Mesenchymal stem cell (in vitro differentiated cells and primary cell): Measurements from ENCODE around the gene C10orf67.
A peak's percentile ranks its signal among the peaks of the same experiment; 100 is the strongest.

ENCODE experiments used
- DNase-seq: peaks from one replicate; pipeline ENCODE4 v3.0.0-alpha.2; 2013
- H2AFZ ChIP-seq: one replicate; pipeline ENCODE4 v1.6.1; 2013; ENCODE audit warnings: low read depth, mild to moderate bottlenecking, control low read depth, inconsistent platforms, low read length, moderate library complexity
- H2AK5ac ChIP-seq: 2 replicates; pipeline ENCODE4 v1.6.1; 2013; ENCODE audit warnings: low read length, moderate library complexity, mild to moderate bottlenecking, inconsistent platforms; ENCODE audit not compliant: severe bottlenecking
- H2BK120ac ChIP-seq: one replicate; pipeline ENCODE4 v1.6.1; 2013; ENCODE audit warnings: low read depth, mild to moderate bottlenecking, inconsistent platforms, low read length, moderate library complexity
- H2BK12ac ChIP-seq, 2 experiments: one replicate each; pipeline ENCODE4 v1.6.1; 2013; ENCODE audit warnings: inconsistent platforms in 2 of 2, low read length in 2 of 2, mild to moderate bottlenecking in 2 of 2, moderate library complexity in 2 of 2, control low read depth in 1 of 2
- H2BK15ac ChIP-seq: one replicate; pipeline ENCODE4 v1.6.1; 2013; ENCODE audit warnings: mild to moderate bottlenecking, low read depth, inconsistent platforms; ENCODE audit not compliant: poor library complexity, severe bottlenecking
- H2BK5ac ChIP-seq: 2 replicates; pipeline ENCODE4 v1.6.1; 2013; ENCODE audit warnings: low read depth, mild to moderate bottlenecking, low read length, control low read depth, inconsistent platforms; ENCODE audit not compliant: poor library complexity, severe bottlenecking
- H3K14ac ChIP-seq, 2 experiments: one replicate each; pipeline ENCODE4 v1.6.1; 2013; ENCODE audit warnings: inconsistent platforms in 2 of 2, low read length in 2 of 2, control low read depth in 1 of 2, mild to moderate bottlenecking in 1 of 2, moderate library complexity in 1 of 2
- H3K18ac ChIP-seq, 2 experiments: one replicate each; pipeline ENCODE4 v1.6.1; 2013; ENCODE audit warnings: inconsistent platforms in 2 of 2, low read length in 2 of 2, control low read depth in 1 of 2, low read depth in 1 of 2, mild to moderate bottlenecking in 1 of 2
- H3K23ac ChIP-seq, 2 experiments: one replicate each; pipeline ENCODE4 v1.6.1; 2013; ENCODE audit warnings: inconsistent platforms in 2 of 2, low read length in 2 of 2, mild to moderate bottlenecking in 2 of 2, moderate library complexity in 2 of 2, control low read depth in 1 of 2
- H3K27ac ChIP-seq: 2 replicates; pipeline ENCODE4 v1.5.1; 2013; ENCODE audit warnings: mild to moderate bottlenecking, moderate library complexity, low read length, control low read depth, inconsistent platforms; ENCODE audit not compliant: poor library complexity, severe bottlenecking
- H3K27me3 ChIP-seq, 2 experiments: 2 replicates each; pipeline versions ENCODE4 v1.6.1 to v1.7.0; 2013; ENCODE audit warnings: low read length in 2 of 2, mild to moderate bottlenecking in 2 of 2, moderate library complexity in 2 of 2, control low read depth in 1 of 2, inconsistent platforms in 1 of 2; ENCODE audit not compliant: control insufficient read depth in 1 of 2, insufficient read depth in 1 of 2
- H3K36me3 ChIP-seq, 2 experiments: 2 replicates each; pipeline versions ENCODE4 v1.6.1 to v1.7.0; 2013; ENCODE audit warnings: low read length in 2 of 2, control low read depth in 1 of 2, inconsistent platforms in 1 of 2, low read depth in 1 of 2, mild to moderate bottlenecking in 1 of 2; ENCODE audit not compliant: insufficient read depth in 2 of 2, control insufficient read depth in 1 of 2
- H3K4ac ChIP-seq, 2 experiments: one replicate each; pipeline ENCODE4 v1.6.1; 2013; ENCODE audit warnings: inconsistent platforms in 2 of 2, low read length in 2 of 2, mild to moderate bottlenecking in 2 of 2, moderate library complexity in 2 of 2, control low read depth in 1 of 2, low read depth in 1 of 2
- H3K4me1 ChIP-seq: 2 replicates; pipeline ENCODE4 v1.6.1; 2013; ENCODE audit warnings: low read depth, low read length, control low read depth; ENCODE audit not compliant: control insufficient read depth, insufficient read depth
- H3K4me2 ChIP-seq: 2 replicates; pipeline ENCODE4 v1.6.1; 2013; ENCODE audit warnings: low read length, mild to moderate bottlenecking, inconsistent platforms; ENCODE audit not compliant: poor library complexity, severe bottlenecking
- H3K4me3 ChIP-seq, 2 experiments: 2 replicates each; pipeline versions ENCODE4 v1.5.1 to v1.7.0; 2013; ENCODE audit warnings: low read length in 2 of 2, mild to moderate bottlenecking in 2 of 2, control low read depth in 1 of 2, low read depth in 1 of 2; ENCODE audit not compliant: insufficient read depth in 1 of 2
- H3K79me1 ChIP-seq: replicated peaks from 2 replicates; pipeline ENCODE4 v1.6.1; 2013; ENCODE audit warnings: mild to moderate bottlenecking, control low read depth, low read length, inconsistent platforms; ENCODE audit not compliant: poor library complexity, severe bottlenecking
- H3K9ac ChIP-seq: 2 replicates; pipeline ENCODE4 v1.7.0; 2013; ENCODE audit warnings: mild to moderate bottlenecking, low read length, moderate library complexity
- H3K9me3 ChIP-seq: 2 replicates; pipeline ENCODE4 v1.7.0; 2013; ENCODE audit warnings: mild to moderate bottlenecking, low read length; ENCODE audit not compliant: control insufficient read depth
- H4K8ac ChIP-seq: one replicate; pipeline ENCODE4 v1.6.1; 2013; ENCODE audit warnings: inconsistent platforms, mild to moderate bottlenecking, low read length, moderate library complexity
- H4K91ac ChIP-seq: one replicate; pipeline ENCODE4 v1.6.1; 2013; ENCODE audit warnings: mild to moderate bottlenecking, low read length, inconsistent platforms
- WGBS: methylation state at CpG from one replicate; pipeline ENCODE4 v1.1.7; 2013; ENCODE audit warnings: mixed read lengths; 5-methylcytosine and 5-hydroxymethylcytosine counted together

C10orf67 gene

DNA sequence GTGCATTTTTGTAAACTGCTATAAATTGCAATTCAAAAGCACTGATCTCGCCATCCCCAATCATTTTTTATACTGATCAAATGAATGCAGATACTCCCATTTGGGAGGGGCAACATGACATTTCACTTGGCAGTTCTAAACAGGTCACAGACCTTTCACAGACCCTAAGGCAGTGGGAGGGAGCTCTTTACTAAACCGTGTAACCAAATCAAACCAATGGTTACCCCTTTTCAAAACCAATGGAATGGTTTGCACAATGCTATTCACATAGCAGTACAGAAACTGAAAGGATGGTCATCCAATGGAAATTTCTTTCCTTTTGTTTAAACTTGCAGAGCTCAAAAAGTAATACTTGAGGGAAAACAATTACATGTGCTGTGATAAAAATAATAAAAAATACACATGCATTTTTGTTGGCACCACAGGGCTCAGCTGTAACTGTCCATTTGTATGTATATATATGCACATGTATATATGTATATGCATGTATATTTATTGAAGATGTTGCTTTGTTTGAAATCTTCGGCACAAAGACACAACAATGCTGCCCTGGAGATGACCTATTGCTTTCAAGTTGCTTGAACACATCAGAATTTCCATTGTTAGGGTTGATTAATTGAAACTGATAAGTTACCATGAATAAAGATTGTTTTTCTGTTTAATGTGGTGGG lies 138.5 kb downstream of the C10orf67 start:
- Histone ChIP-seq H3K27me3 (peaks cover 41 to 50% of the 10 kb centered on the region in 2 experiments), H3K9ac (no peak overlapping the region), H3K79me1 (no peaks in the 10 kb centered on the region), H3K27ac (no peak overlapping the region), H2AK5ac (no peak overlapping the region), H4K91ac (no peak overlapping the region), H3K36me3 (no peaks in the 10 kb centered on the region), H3K4me3 (no peak overlapping the region), H3K14ac (no peak overlapping the region), H2BK5ac (no peak overlapping the region), H3K18ac (no peak overlapping the region), H3K4ac (no peak overlapping the region), H3K4me2 (no peak overlapping the region), H2BK15ac (no peak overlapping the region), H2BK120ac (no peak overlapping the region), H3K23ac (no peak overlapping the region), H3K4me1 (no peaks in the 10 kb centered on the region), H2BK12ac (no peak overlapping the region), H4K8ac (no peak overlapping the region), H2AFZ (no peak overlapping the region), H3K9me3 (no peaks in the 10 kb centered on the region)
- DNase-seq = no peak
- 63% methylated on average over 3 of the region's 3 CpGs for WGBS

GRCh38 chr10:23204773-23205172 lies 139.8 kb downstream of the C10orf67 start:
- H2BK5ac ChIP-seq = no peak overlapping the region
- H3K14ac ChIP-seq = no peak overlapping the region
- 8% methylated on average over 10 of the region's 10 CpGs for WGBS
- no peak overlapping the region for H2BK15ac ChIP-seq
- H3K27me3 ChIP-seq = peaks cover 55 to 60% of the 10 kb centered on the region in 2 experiments
- no peaks in the 10 kb centered on the region for H3K36me3 ChIP-seq
- H3K9me3 ChIP-seq = no peaks in the 10 kb centered on the region
- no peak for DNase-seq
- no peak overlapping the region for H3K9ac ChIP-seq
- no peak overlapping the region for H3K18ac ChIP-seq
- no peak overlapping the region for H2AK5ac ChIP-seq
- H3K79me1 ChIP-seq = no peaks in the 10 kb centered on the region
- H3K4me2 ChIP-seq = no peak overlapping the region
- H2BK12ac ChIP-seq = no peak overlapping the region
- peak overlapping the region in 1 of 2 experiments; percentile 28 for H3K4me3 ChIP-seq
- no peak overlapping the region for H3K4ac ChIP-seq
- H4K8ac ChIP-seq = no peak overlapping the region
- H4K91ac ChIP-seq = no peak overlapping the region
- H3K23ac ChIP-seq = no peak overlapping the region
- H3K4me1 ChIP-seq = no peaks in the 10 kb centered on the region
- H2BK120ac ChIP-seq = no peak overlapping the region
- H2AFZ ChIP-seq = no peak overlapping the region
- no peak overlapping the region for H3K27ac ChIP-seq

GRCh38 chr10:23203369-23204325 lies 140.9 kb downstream of the C10orf67 start:
- no peak overlapping the region for H3K23ac ChIP-seq
- no peak overlapping the region for H3K4ac ChIP-seq
- peaks cover 66 to 71% of the 10 kb centered on the region in 2 experiments for H3K27me3 ChIP-seq
- no peak overlapping the region for H3K4me2 ChIP-seq
- H4K8ac ChIP-seq = no peak overlapping the region
- H3K4me1 ChIP-seq = no peaks in the 10 kb centered on the region
- H3K14ac ChIP-seq = no peak overlapping the region
- H4K91ac ChIP-seq = no peak overlapping the region
- no peaks in the 10 kb centered on the region for H3K36me3 ChIP-seq
- WGBS = 16% methylated on average over 29 of the region's 29 CpGs
- no peak overlapping the region for H2BK120ac ChIP-seq
- DNase-seq = no peak
- no peak overlapping the region for H2BK12ac ChIP-seq
- no peak overlapping the region for H2BK5ac ChIP-seq
- no peak overlapping the region for H3K27ac ChIP-seq
- H3K9me3 ChIP-seq = no peaks in the 10 kb centered on the region
- no peaks in the 10 kb centered on the region for H3K79me1 ChIP-seq
- no peak overlapping the region for H3K9ac ChIP-seq
- no peak overlapping the region for H3K18ac ChIP-seq
- H2AFZ ChIP-seq = no peak overlapping the region
- no peak overlapping the region for H3K4me3 ChIP-seq
- no peak overlapping the region for H2AK5ac ChIP-seq
- no peak overlapping the region for H2BK15ac ChIP-seq

DNA sequence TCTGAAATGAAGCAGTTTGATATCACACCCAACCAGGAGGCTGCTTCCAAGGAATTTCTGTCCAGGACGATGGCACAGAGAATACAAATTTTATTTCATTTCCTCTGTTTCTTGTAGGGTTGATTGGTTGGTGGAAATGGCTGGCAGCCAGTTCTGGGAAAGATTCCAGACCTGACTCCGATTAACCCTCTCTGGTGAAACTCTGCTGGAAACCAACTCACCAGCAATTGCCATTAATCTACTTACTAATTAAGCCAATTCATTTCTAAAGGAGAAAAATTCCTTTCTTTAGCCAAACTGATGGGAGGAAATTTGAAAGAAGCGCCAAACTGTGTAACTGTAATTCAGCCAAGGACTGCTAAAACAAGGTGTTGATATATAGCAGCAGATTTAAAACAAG lies 141.8 kb downstream of the C10orf67 start:
- Histone ChIP-seq H3K23ac (no peak overlapping the region), H2BK120ac (no peak overlapping the region), H4K8ac (no peak overlapping the region), H3K14ac (no peak overlapping the region), H3K36me3 (no peaks in the 10 kb centered on the region), H2BK15ac (no peak overlapping the region), H3K27me3 (peaks cover 75 to 79% of the 10 kb centered on the region in 2 experiments), H3K9ac (no peak overlapping the region), H3K4me3 (no peak overlapping the region), H3K4ac (no peak overlapping the region), H3K18ac (no peak overlapping the region), H2AK5ac (no peak overlapping the region), H3K4me1 (no peaks in the 10 kb centered on the region), H2BK5ac (no peak overlapping the region), H3K27ac (no peak overlapping the region), H3K9me3 (no peaks in the 10 kb centered on the region), H4K91ac (no peak overlapping the region), H3K4me2 (no peak overlapping the region), H2BK12ac (no peak overlapping the region), H2AFZ (no peak overlapping the region), H3K79me1 (no peaks in the 10 kb centered on the region)
- no peak for DNase-seq
- 0% methylated on average over 1 of the region's 3 CpGs for WGBS
